CD1c-positive myeloid dendritic cell (primary cell): ENCODE data around the gene ENAH.
"Not testable (repeated sequence)": the region's sequence is repeated elsewhere in the genome, so short reads cannot be mapped to it uniquely, and the experiment has no call there.

Experiments used
- DNase-seq: peaks from one replicate; pipeline ENCODE4 v3.0.0-alpha.2; 2016; ENCODE audit errors: extremely low spot score

The ENAH gene

DNA sequence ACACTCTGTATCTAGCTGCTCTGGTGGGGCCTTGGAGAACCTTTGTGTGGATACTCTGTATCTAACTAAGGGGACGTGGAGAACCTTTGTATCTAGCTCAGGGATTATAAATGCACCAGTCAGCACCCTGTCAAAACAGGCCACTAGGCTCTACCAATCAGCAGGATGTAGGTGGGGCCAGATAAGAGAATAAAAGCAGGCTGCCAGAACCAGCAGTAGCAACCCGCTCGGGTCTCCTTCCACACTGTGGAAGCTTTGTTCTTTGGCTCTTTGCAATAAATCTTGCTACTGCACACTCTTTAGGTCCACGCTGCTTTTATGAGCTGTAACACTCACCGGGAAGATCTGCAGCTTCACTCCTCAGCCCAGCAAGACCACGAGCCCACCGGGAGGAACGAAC, 179.7 kb downstream of the ENAH start:
- not testable (repeated sequence) for DNase-seq

DNA sequence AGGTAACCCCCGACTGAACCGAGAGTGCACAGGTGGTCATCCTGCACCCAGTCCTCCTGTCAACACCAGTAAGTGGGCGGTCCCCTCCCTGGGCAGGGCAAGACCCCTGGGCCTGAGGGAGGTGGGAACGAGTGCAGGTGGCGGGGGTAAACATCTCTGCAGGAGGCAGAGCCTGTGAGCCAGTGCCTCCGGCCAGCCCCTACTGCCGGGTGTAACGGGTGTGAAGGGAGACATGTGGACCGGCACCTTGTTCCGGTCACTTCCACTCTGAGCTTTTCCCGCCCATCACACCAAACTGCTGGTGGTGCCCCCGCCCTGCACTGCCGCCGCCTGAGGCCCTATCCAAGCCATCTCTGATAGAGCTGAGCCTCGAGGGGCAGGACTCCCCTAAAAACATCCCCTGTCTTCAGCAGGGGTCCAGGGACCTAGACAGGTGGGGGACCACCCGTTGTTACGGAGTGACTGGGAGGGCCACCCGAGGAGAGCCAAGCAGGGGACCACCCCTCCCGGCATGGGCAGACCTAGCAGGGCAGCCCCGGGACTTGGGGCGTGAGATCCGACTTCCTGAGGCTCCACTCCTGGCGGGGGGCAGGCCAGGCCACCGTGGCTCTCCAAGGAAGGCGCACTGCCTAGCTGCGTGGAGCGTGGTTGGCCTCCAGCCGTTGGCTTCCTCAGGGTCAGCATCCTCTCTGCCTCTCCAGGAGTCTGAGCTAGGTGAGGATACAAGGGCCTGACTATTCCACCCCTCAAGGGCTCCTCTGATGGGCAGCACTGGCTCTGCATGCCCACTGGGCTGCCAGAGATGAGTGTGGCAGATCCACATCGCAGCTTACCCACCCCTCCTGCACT, 181.2 kb downstream of the ENAH start:
- DNase-seq, result no peak

GRCh38 chr1:225471109-225471452, 181.8 kb downstream of the ENAH start:
- DNase-seq, result no peak

DNA sequence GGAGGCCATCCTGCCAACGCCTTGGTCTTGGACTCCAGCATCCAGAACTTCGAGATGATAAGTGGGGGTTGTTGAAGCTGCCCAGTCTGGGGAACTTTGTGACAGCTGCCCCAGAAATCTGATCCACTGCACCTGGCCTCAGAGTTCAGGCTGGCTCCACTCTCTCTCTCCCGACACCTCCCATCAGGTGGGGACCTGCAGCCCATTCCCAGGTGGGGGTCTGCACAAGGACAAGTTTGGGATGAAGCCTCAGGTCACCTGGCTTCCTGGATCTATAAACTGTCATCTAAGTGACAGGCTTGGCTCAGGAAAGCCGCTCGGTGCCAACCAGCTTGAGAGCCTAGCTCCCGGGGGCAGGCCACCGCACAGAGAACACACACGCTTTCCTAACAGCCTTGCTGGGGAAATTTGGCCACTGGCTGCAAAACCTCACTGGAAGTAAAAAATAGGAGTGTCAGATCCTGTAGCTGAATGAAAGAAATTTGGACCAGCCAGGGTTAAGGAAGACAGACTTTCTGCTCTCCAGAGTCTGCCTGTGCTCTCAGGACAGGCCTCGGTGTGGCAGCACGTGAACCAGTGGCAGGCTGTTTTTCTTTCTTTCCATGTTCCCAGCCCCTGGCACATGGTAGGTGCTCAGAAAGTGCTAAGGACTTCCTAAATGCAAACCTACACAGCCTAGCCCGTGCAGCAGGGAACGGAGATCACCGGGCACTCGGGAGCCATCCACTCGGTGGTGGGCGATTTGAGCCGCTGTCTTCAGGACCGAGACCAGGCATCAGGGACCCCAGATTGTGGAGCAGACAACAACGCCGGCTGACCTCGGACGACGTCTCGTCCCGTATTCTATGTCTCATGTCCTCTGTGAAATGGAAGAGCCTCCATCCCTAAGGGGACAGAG, 182.5 kb downstream of the ENAH start:
- no peak for DNase-seq

GRCh38 chr1:225469051-225469450, 183.9 kb downstream of the ENAH start:
- DNase-seq, result no peak

DNA sequence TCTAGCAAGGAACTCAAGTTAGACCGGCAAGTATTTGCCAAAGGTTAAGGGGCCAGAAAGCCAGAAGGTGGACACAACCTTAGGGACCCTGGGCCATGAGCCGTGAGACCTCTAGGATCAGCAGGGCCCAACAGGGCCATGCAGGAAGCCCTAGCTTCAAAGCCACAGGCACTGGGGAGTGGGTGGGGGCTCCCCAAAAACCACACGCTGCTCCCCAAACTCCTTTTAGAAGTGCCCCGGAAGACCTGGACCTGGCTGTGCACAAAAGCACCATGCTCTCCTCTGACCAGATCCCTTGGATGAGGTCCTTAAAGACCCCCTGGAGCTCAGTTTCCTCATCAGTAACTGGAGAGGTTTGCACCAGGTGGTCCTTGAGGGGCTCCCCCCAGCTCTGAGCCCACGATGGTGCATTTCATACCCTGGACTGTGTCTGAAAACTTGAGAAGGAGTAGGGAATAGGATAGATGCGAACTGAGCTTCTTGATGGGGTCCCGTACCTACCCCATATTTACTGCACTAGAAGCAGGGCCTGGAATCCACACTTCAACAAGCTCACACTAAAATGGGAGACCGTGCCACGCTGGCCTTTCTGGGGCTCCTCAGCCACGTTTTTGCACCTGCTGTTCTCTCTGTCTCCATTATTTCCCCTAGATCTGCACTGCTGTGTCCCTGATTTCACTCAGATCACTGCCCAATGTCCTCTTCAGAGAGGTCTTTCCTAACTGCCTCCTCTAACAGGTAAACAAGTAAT, 184.5 kb downstream of the ENAH start:
- DNase-seq, result no peak

- DNase-seq, result peak; percentile 88
Measured at GRCh38 chr1:225467193-225468020, 185.5 kb downstream of the ENAH start.

DNA sequence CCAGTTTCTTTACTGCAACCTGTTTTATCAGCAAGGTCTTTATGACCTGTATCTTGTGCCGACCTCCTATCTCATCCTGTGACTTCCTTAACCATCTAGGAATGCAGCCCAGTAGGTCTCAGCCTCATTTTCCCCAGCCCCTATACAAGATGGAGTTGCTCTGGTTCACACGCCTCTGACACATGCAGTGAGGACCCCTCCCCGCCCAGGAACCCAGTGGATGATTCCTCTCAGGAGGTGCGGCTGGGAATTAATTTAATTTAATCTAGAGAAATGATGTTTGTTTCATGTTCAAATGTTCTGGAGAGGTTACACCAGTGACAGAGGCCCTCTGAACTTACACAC, 186.1 kb downstream of the ENAH start:
- DNase-seq, result no peak

DNA sequence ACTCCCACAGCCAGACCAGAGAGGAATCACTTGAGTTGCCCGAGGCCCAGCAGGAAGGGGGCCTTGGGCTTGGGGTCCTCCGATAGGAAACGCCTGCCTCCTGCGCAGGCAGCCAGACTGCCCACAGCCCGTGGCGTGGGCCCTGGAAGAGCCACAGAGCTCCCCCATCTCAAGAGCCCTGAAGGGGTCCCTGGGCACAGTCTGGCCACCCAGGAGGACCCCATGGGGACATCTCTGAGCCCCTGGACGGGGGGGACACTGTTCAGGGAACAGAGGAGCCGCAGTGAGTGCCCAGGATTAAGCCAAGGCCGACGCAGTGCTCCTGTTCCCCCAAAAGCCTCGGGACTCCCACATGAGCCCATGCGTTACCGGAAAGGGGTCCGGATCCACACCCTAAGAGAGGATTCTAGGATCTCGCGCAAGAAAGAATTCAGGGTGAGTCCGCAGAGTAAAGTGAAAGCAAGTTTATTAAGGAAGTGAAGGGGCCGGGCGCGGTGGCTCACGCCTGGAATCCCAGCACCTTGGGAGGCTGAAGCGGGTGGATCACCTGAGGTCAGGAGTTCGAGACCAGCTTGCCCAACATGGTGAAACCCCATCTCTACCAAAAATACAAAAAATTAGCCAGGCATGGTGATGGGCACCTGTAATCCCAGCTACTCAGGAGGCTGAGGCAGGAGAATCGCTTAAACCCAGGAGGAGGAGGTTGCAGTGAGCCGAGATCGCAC, 187.0 kb downstream of the ENAH start:
- DNase-seq, result no peak

DNA sequence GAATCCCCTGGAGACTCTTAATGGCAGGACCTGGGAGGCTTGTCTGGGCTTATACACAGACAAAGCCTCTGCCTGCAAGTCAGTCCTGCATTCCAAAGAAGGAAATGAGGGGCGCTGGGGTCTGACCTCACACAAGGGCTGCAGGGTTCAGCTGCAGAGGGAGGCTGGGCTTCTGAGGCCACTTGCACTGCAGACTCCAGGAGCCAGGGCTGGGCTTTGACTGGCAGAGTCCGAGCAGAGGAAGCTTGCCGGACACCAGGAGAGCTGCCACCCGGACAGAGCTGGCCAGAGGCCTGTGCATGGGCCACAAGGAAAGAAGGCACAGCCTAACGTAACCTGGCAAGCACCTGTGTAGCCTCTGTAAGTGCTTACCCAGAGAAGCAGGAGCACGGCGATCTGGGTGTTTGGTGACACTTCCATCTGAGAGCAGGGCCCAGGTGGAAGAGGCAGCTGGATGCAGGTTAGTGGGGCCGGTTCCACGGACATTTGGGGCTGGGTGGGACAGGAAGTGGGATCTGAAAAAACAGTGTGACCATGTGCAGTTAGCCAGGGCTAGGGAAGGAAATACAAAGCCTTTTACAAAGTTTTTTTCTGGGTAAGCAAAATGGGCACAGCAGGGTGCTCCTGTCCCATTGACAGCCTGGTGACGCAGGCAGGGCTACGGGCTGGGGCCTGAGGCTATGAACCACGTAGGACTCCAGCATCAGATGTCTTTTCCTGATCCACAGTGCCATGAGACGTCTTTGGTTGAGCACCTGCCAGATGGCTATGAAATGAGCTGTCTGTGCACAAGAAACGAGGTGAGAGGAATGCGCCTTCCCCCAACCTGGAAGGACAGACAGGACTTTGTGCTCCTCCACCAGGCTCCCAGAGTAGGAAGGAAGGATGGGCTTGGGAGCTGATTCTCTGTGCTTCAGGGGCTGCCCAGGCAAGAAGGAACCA, 187.8 kb downstream of the ENAH start:
- DNase-seq, result no peak

DNA sequence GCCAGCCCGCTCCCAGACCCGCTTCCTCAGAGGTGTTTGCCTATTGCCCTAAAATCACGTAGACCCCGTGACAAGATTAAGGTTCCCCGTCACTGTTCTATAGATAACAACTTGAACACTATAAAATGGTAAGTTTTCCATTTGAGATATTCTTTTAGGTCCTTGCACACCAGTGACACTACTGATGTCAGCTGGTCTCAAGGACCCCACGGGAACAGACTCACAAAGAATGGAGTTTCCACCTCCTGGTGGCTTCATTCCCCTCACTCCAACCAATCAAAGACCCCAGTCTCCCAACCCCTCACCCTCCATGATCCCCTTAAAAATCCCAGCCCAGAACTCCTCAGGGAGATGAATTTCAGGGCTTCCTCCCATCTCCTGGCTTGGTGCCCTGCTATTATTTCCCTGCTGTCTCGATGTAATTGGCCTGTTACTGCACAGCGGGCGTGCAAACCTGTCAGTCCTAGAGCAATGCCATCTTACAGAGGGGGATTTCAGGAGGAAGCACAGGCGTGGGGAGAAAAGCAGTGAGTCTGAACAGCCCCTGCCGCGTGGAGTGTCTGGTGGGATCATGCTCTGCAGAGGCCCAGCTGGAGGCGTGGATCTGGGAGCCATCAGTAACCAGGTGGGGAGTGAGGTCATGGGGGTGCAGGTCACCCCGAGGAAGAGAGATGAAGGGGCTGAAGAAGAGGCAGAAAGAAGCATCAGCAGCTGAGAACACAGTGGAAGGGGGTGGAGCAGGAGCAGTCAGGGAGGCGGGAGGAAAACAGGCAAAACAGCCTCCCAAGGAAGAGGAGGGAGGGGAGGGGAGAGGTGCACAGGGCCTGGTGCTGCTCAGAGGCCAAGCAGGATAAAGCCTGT, 190.0 kb downstream of the ENAH start:
- DNase-seq, result no peak

DNA sequence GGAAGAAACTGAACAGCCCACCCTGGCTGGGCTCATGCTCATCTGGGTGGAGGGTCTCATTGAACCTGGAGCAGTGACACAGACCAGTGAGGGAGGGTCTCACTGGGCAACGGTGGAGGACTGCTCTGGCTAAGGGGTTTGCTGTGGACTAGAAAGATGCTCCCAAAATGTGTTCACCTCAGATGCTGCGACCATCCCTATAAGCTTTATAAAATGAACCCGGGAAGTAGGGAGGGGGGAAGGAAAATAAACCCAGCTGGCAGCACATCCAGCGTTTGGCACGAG, 190.6 kb downstream of the ENAH start:
- no peak for DNase-seq

DNA sequence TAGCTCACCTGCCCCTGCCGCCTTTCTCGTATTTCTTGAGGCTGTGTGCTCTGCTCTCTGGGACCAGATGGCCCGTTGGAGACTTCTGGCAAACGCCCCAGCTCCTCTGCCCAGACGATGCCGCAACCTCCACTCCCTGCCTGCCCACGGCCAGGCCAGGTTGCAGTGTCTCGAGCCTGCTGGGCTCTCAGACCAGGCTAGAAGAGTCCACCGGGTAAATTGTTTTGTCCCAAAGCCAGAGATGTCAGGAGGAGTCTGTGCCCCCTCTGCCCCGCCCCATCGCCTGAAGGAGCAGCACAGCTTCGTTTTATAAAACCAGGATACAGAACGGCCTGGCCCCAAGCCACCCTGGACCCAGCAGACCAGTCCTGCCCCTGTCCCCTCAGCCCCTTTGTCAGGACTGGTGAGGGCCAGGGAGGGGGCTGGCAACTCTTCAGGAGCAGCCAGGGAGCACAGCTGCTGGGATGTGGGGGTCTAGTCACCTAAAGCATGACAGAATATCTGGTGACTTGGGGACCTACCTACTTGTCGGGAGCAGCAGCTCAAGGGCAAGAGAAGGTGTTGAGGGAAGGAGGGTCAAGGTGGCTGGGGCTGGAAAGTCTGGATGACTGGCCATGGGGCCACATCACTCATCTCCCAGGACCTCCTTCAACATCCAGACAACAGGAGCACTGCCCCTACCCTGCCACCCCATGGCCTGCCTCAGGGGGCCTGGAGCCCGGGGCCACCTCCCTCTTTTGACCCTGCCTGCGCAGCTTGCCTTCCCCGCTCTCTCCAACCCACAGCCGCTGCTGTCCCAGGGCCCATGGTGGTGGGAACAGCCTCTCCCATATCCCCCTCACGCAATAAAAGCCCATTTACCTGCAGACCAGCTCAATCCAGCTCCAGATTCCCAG, 191.1 kb downstream of the ENAH start:
- DNase-seq, result no peak

GRCh38 chr1:225460737-225461532, 192.0 kb downstream of the ENAH start:
- DNase-seq, result peak; percentile 61

DNA sequence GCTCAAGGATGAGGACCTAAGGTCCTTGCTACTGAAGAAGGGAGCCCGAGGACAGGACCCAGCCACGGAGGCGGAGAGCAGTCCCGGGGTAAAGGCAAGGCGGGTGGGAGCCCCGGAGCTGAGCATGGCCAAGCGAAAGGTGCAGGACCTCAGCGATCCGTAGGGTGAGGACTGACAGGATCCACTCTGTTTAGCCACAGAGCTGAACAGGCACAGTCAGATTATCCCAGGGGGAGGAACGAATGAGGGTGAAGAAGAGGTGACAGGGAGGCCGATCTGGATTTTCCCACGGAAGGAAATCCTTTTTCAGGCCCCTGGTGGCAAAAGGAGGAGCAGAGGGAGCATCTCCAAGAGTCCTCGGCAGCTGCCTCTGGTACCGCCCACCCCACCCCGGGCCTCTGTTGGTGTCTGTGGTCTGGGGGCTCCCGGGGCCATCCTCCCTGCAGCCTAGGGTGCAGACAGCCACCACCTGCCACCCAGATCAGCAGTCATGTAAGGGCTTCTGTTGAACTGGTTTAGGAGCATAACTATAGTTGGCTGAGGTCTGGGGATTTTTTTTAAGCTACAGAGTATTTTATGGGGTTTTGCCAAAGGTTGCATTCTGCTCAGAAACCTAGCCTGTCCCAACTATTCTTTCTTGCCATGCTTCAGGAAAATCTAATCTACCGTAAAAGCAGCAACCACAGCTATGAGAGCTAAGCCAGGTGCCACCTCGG, 192.7 kb downstream of the ENAH start:
- DNase-seq, result no peak

- peak; percentile 83 for DNase-seq
Measured at GRCh38 chr1:225458222-225458631, 194.7 kb downstream of the ENAH start.
